ENCODE data around the gene GARIN5A.

The GARIN5A gene

GRCh38 chr19:50432221-50433028, 44.2 kb downstream of the GARIN5A start, which contains the start of gene MYBPC2:
Gene MYBPC2, plus strand, starts transcription at chr19:50432892. Its CDS starts 62 bp downstream, at chr19:50432954.
- no peak for FAIRE-seq

- no peak for FAIRE-seq
These were observed 45.1 kb downstream of the GARIN5A start for GRCh38 chr19:50431343-50432220.

GRCh38 chr19:50430888-50431342, 45.7 kb downstream of the GARIN5A start:
- no peak for FAIRE-seq

GRCh38 chr19:50428772-50429463, 47.7 kb downstream of the GARIN5A start:
- FAIRE-seq, result no peak

- FAIRE-seq, result no peak
These were observed 48.6 kb downstream of the GARIN5A start for GRCh38 chr19:50427997-50428425.

- no peak for FAIRE-seq
These were observed 49.2 kb downstream of the GARIN5A start for GRCh38 chr19:50427318-50427925.

GRCh38 chr19:50425581-50425980, 51.1 kb downstream of the GARIN5A start:
- FAIRE-seq, result no peak

GRCh38 chr19:50423279-50424113, 53.2 kb downstream of the GARIN5A start:
- FAIRE-seq, result no peak

- FAIRE-seq, result no peak
These were observed 54.0 kb downstream of the GARIN5A start for GRCh38 chr19:50422397-50423278.

GRCh38 chr19:50420808-50421207, 55.8 kb downstream of the GARIN5A start:
- no peak for FAIRE-seq

GRCh38 chr19:50420127-50420526, 56.5 kb downstream of the GARIN5A start:
- FAIRE-seq, result no peak

- FAIRE-seq, result no peak
These were observed 57.0 kb downstream of the GARIN5A start for GRCh38 chr19:50419580-50420035.

- no peak for FAIRE-seq
These were observed 57.5 kb downstream of the GARIN5A start for GRCh38 chr19:50419022-50419579.

GRCh38 chr19:50418176-50419021, 58.2 kb downstream of the GARIN5A start, which contains the start of gene SPIB:
Gene SPIB, plus strand, starts transcription at chr19:50418938. Its CDS starts 25 bp downstream, at chr19:50418963.
- FAIRE-seq, result no peak

GRCh38 chr19:50417111-50418081, 59.3 kb downstream of the GARIN5A start:
- no peak for FAIRE-seq

Data from endometrium (tissue), 2 donors.